HepG2 (cell line): Measurements from ENCODE around the gene FAM89B. TPM values are rescaled to one million over a fixed set of nuclear protein-coding genes. Genes with fewer than 3 reads are reported as not detected.

Experiments used
- BRF2 ChIP-seq: sonication (generic); formaldehyde crosslinking; IDR thresholded peaks from 2 replicates; pipeline ENCODE4 v1.8.1; 2022; ENCODE audit warnings: mild to moderate bottlenecking, missing genetic modification reagents
- FOXJ3 ChIP-seq: sonication (generic); formaldehyde crosslinking; IDR thresholded peaks from 2 replicates; pipeline ENCODE4 v1.4.0; 2020; ENCODE audit warnings: missing genetic modification reagents, mild to moderate bottlenecking, borderline replicate concordance
- FOXP1 ChIP-seq, 2 experiments: fragments of 450-650 bp in 1 of 2; IDR thresholded peaks; 2 replicates each; pipeline ENCODE4 v1.6.1; 2017 to 2018; ENCODE audit warnings: antibody characterized with exemption in 1 of 2
- GPBP1L1 ChIP-seq: sonication (generic); formaldehyde crosslinking; IDR thresholded peaks from 2 replicates; pipeline ENCODE4 v1.5.0; 2020; ENCODE audit warnings: mild to moderate bottlenecking, missing genetic modification reagents
- KDM3A ChIP-seq: IDR thresholded peaks from 2 replicates; pipeline ENCODE4 v1.6.1; 2018; ENCODE audit warnings: low read depth, missing compliant biosample characterization
- MAZ ChIP-seq, 2 experiments: sonication (generic) in 1 of 2; formaldehyde crosslinking in 1 of 2; IDR thresholded peaks; 2 replicates each; pipeline versions ENCODE4 v1.5.0 to v1.6.1; 2012 to 2020; ENCODE audit warnings: low read depth in 2 of 2, mild to moderate bottlenecking in 2 of 2, borderline replicate concordance in 1 of 2, improper control_type of control experiment in 1 of 2, low read length in 1 of 2, missing genetic modification reagents in 1 of 2, moderate library complexity in 1 of 2
- MTA1 ChIP-seq: sonication (generic); formaldehyde crosslinking; IDR thresholded peaks from 2 replicates; pipeline ENCODE4 v1.4.0; 2020; ENCODE audit warnings: missing genetic modification reagents, mild to moderate bottlenecking, borderline replicate concordance
- MYC ChIP-seq: sonication (generic); formaldehyde crosslinking; IDR thresholded peaks from 2 replicates; pipeline ENCODE4 v1.9.0; 2021; ENCODE audit warnings: missing genetic modification reagents, borderline replicate concordance
- NFKB2 ChIP-seq: sonication (generic); formaldehyde crosslinking; IDR thresholded peaks from 2 replicates; pipeline ENCODE4 v1.4.0; 2020; ENCODE audit warnings: missing genetic modification reagents, borderline replicate concordance
- POGK ChIP-seq: sonication (generic); formaldehyde crosslinking; conservative IDR thresholded peaks from 2 replicates; pipeline ENCODE4 v1.8.0; 2022; ENCODE audit warnings: mild to moderate bottlenecking, moderate library complexity, missing genetic modification reagents
- POLR2A ChIP-seq, 2 experiments: IDR thresholded peaks; 2 replicates each; pipeline ENCODE4 v1.6.1; 2011; ENCODE audit warnings: low read depth in 2 of 2, low read length in 2 of 2, mild to moderate bottlenecking in 1 of 2, moderate library complexity in 1 of 2; ENCODE audit not compliant: insufficient read depth in 1 of 2
- SIN3B ChIP-seq: fragments of 150-350 bp; IDR thresholded peaks from 2 replicates; pipeline ENCODE4 v1.6.1; 2014; ENCODE audit warnings: low read length
- SRY ChIP-seq: sonication (generic); formaldehyde crosslinking; IDR thresholded peaks from 2 replicates; pipeline ENCODE4 v1.8.0; 2022; ENCODE audit warnings: mild to moderate bottlenecking, missing genetic modification reagents
- THAP7 ChIP-seq: sonication (generic); formaldehyde crosslinking; IDR thresholded peaks from 2 replicates; pipeline ENCODE4 v1.8.1; 2023; ENCODE audit warnings: mild to moderate bottlenecking, missing genetic modification reagents
- TOE1 ChIP-seq: sonication (generic); formaldehyde crosslinking; IDR thresholded peaks from 2 replicates; pipeline ENCODE4 v1.4.0; 2020; ENCODE audit warnings: mild to moderate bottlenecking, missing genetic modification reagents
- YEATS4 ChIP-seq: sonication (generic); formaldehyde crosslinking; IDR thresholded peaks from 2 replicates; pipeline ENCODE4 v1.4.0; 2020; ENCODE audit warnings: missing genetic modification reagents, borderline replicate concordance
- ZBTB25 ChIP-seq: IDR thresholded peaks from 2 replicates; pipeline ENCODE4 v1.6.1; 2018; ENCODE audit warnings: missing genetic modification reagents
- ZBTB44 ChIP-seq: sonication (generic); formaldehyde crosslinking; IDR thresholded peaks from 2 replicates; pipeline ENCODE4 v1.4.0; 2020; ENCODE audit warnings: missing genetic modification reagents
- ZBTB7B ChIP-seq: sonication (generic); formaldehyde crosslinking; IDR thresholded peaks from 2 replicates; pipeline ENCODE4 v1.4.0; 2020; ENCODE audit warnings: missing genetic modification reagents
- ZNF580 ChIP-seq: IDR thresholded peaks from 2 replicates; pipeline ENCODE4 v1.6.1; 2016; ENCODE audit warnings: low read depth, borderline replicate concordance
- polyA plus RNA-seq, 8 experiments: library from polyadenylated mRNA; depleted of rRNA in 3 of 8; stranded (reverse) in 7 of 8; unstranded in 1 of 8; fragments of >200 nt; fragmentation: Illumina TruSeq in 4 of 8; extraction: Trizol in 4 of 8; gene quantifications; 2 replicates each; pipeline versions ENCODE4 v1.2.1 to v1.2.3, GENCODE V29; 2011 to 2016; ENCODE audit warnings: low read depth in 4 of 8, missing spikeins in 1 of 8, mixed read lengths in 1 of 8; ENCODE audit not compliant: insufficient read depth in 1 of 8
- total RNA-seq, 5 experiments: library from RNA; depleted of rRNA; stranded (reverse); fragments of >200 nt; fragmentation: Illumina TruSeq; extraction: Trizol; gene quantifications; 2 replicates each; pipeline ENCODE4 v1.2.3, GENCODE V29; 2016; ENCODE audit warnings: low read depth in 1 of 5

Gene FAM89B
- total and polyA plus RNA-seq, 2 of the 13 experiments (the other 11 are each of a cell fraction or from before 2014, with no cell fraction given) = 5.7 to 8.0 TPM

- TF ChIP-seq BRF2 (CRISPR knock-in tag) (no peak), FOXJ3 (CRISPR knock-in tag) (no peak), GPBP1L1 (CRISPR knock-in tag) (no peak), MYC (CRISPR knock-in tag) (peak; percentile 22; the same call in 1 of the 2 replicates), ZNF580 (CRISPR knock-in tag) (peak; percentile 60; the same call in 1 of the 2 replicates), POGK (peak; percentile 58), ZBTB7B (CRISPR knock-in tag) (peak; percentile 68; the same call in 1 of the 2 replicates), YEATS4 (CRISPR knock-in tag) (peak; percentile 26; the same call in 1 of the 2 replicates), TOE1 (CRISPR knock-in tag) (no peak), POLR2A (IDR thresholded peaks at IDR 0.05; ENCODE audit: insufficient read depth in 1 of 2, low read depth in 2 of 2, low read length in 2 of 2) (peak in 1 of 2 experiments; percentile 57; a peak in 1 of 4 replicates), SIN3B (no peak), ZBTB44 (no peak), MTA1 (CRISPR knock-in tag) (peak; percentile 29; the same call in 1 of the 2 replicates), FOXP1 (IDR thresholded peaks at IDR 0.05) (no peak), FOXP1 (CRISPR knock-in tag; IDR thresholded peaks at IDR 0.05) (no peak), ZBTB25 (CRISPR knock-in tag) (no peak), KDM3A (CRISPR knock-in tag) (0 out of 2 replicates have a peak, but pooled peaks have one; percentile 23), NFKB2 (CRISPR knock-in tag) (0 out of 2 replicates have a peak, but pooled peaks have one; percentile 28), SRY (CRISPR knock-in tag) (0 out of 2 replicates have a peak, but pooled peaks have one; percentile 59), THAP7 (CRISPR knock-in tag) (0 out of 2 replicates have a peak, but pooled peaks have one; percentile 28), MAZ (IDR thresholded peaks at IDR 0.05; ENCODE audit: borderline replicate concordance, low read depth, low read length) (0 out of 2 replicates have a peak, but pooled peaks have one; percentile 47), MAZ (CRISPR knock-in tag; IDR thresholded peaks at IDR 0.05; ENCODE audit: low read depth) (peak; percentile 77)
Observed at GRCh38 chr11:65557280-65558001, 14.9 kb upstream of the FAM89B start (continued).
